CD4-positive, CD25-positive, alpha-beta regulatory T cell (primary cell): ENCODE results near the gene ZBTB4. TPM values are rescaled to one million over a fixed set of nuclear protein-coding genes. Genes with fewer than 3 reads are reported as not detected.
"Not testable (repeated sequence)": the region's sequence is repeated elsewhere in the genome, so short reads cannot be mapped to it uniquely, and the experiment has no call there.

Source experiments
- ATAC-seq, 2 donors: fragments of 150-1000 bp; cut with Tn5 transposase; one replicate each; pipeline ENCODE4 v1.10.0; 2021; ENCODE audit warnings: low read depth in 2 of 2, moderate number of reproducible peaks in 2 of 2, moderate library complexity in 1 of 2
- DNase-seq, 3 donors: peaks; one replicate each; pipeline versions ENCODE4 v3.0.0 to v3.0.0-alpha.2; 2012 to 2022; ENCODE audit warnings: mixed read lengths in 1 of 3
- H3K27ac ChIP-seq: one replicate; pipeline ENCODE4 v1.7.0; 2013; ENCODE audit warnings: mild to moderate bottlenecking, low read length; ENCODE audit not compliant: insufficient read depth, poor library complexity, severe bottlenecking
- H3K27me3 ChIP-seq: one replicate; pipeline ENCODE4 v1.7.0; 2013; ENCODE audit warnings: low read length; ENCODE audit not compliant: control insufficient read depth, insufficient read depth
- H3K36me3 ChIP-seq: one replicate; pipeline ENCODE4 v1.7.0; 2013; ENCODE audit warnings: mild to moderate bottlenecking, low read length, moderate library complexity; ENCODE audit not compliant: control insufficient read depth, insufficient read depth
- H3K4me1 ChIP-seq: 2 replicates; pipeline ENCODE4 v1.7.0; 2013; ENCODE audit warnings: mild to moderate bottlenecking, low read length; ENCODE audit not compliant: insufficient read depth, control insufficient read depth, poor library complexity, severe bottlenecking
- H3K4me3 ChIP-seq: one replicate; pipeline ENCODE4 v1.7.0; 2013; ENCODE audit warnings: low read depth, mild to moderate bottlenecking, low read length, moderate library complexity
- H3K9me3 ChIP-seq, 2 experiments: 1 replicate in 1 of 2; 2 replicates in 1 of 2; pipeline ENCODE4 v1.7.0; 2013; ENCODE audit warnings: low read length in 2 of 2, mild to moderate bottlenecking in 1 of 2, moderate library complexity in 1 of 2; ENCODE audit not compliant: control insufficient read depth in 2 of 2
- H3K27ac Mint-ChIP-seq, 3 donors: one replicate each; pipeline ENCODE4 v1.8.0; 2020 to 2022; ENCODE audit warnings: mild to moderate bottlenecking in 3 of 3, mixed read lengths in 3 of 3, moderate library complexity in 2 of 3
- H3K27me3 Mint-ChIP-seq: one replicate; pipeline ENCODE4 v1.8.0; 2022; ENCODE audit warnings: mild to moderate bottlenecking, mixed read lengths
- H3K36me3 Mint-ChIP-seq: one replicate; pipeline ENCODE4 v1.8.0; 2020; ENCODE audit warnings: mixed read lengths
- H3K4me1 Mint-ChIP-seq, 4 donors: one replicate each; pipeline ENCODE4 v1.8.0; 2020 to 2022; ENCODE audit warnings: mixed read lengths in 4 of 4, mild to moderate bottlenecking in 1 of 4
- H3K4me3 Mint-ChIP-seq, 4 donors: one replicate each; pipeline ENCODE4 v1.8.0; 2020 to 2022; ENCODE audit warnings: mild to moderate bottlenecking in 4 of 4, mixed read lengths in 4 of 4, moderate library complexity in 3 of 4
- H3K9me3 Mint-ChIP-seq, 7 donors: one replicate each; pipeline ENCODE4 v1.8.0; 2020 to 2022; ENCODE audit warnings: mixed read lengths in 7 of 7, mild to moderate bottlenecking in 3 of 7, moderate library complexity in 2 of 7
- polyA plus RNA-seq, 4 donors: library from polyadenylated mRNA; unstranded; fragments of 300-500 nt; fragmentation: Illumina TruSeq; gene quantifications; one replicate each; pipeline ENCODE4 v1.2.3, GENCODE V29; 2021
- total RNA-seq: library from RNA; stranded (reverse); gene quantifications from one replicate; pipeline ENCODE4 v1.2.3, GENCODE V29; 2022

ZBTB4 gene
- total and polyA plus RNA-seq, 5 donors from 2014 or later: 8.3 to 53.5 (median 11.5) TPM

DNA sequence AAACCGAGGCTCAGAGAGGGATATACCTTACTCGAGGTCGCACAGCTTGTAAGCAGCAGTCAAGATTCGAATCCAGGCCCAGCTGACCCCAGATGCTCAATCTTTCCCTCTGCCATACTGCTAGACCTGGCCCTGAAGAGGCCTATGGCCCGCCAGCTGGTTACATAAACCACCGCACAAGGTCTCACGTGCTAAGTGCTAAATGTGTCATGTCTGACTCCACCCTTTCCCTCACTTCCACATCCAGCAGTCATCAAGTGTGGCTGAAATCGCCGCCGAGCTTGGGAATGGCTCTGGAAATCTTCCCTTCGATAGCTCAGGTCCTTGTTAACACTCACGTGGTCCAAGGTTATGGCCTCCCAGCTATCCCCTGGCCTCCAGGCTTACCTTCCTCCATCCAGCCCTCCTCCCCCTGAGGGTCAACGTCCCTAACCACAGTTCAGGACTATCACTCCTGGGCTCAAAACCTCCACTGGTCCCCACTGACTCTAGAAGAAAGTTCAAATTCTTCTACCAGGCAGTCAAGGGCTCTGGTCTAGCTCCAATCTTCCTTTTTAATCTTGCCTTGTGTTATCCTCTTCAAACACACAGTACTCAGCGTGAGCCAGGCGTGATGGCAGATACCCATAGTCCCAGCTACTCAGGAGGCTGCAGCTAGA lies 3.5 kb downstream of the ZBTB4 start:
- Mint-ChIP-seq H3K4me1 (peaks cover 6 to 74% (median 43%) of the 10 kb centered on the region in 4 donors), H3K9me3 (no peaks in the 10 kb centered on the region), H3K27me3 (peaks cover 4% of the 10 kb centered on the region), H3K4me3 (peak overlapping the region in 3 of 4 donors; percentile 93 to 97 (median 96)), H3K36me3 (peaks cover 5% of the 10 kb centered on the region), H3K27ac (peak overlapping the region; percentile 0 to 60 (median 57))
- Histone ChIP-seq H3K4me1 (peaks cover 31% of the 10 kb centered on the region), H3K27me3 (no peaks in the 10 kb centered on the region), H3K4me3 (no peak overlapping the region), H3K9me3 (no peaks in the 10 kb centered on the region), H3K36me3 (no peaks in the 10 kb centered on the region), H3K27ac (no peak overlapping the region)
- DNase-seq (no peak), ATAC-seq (no peak)

DNA sequence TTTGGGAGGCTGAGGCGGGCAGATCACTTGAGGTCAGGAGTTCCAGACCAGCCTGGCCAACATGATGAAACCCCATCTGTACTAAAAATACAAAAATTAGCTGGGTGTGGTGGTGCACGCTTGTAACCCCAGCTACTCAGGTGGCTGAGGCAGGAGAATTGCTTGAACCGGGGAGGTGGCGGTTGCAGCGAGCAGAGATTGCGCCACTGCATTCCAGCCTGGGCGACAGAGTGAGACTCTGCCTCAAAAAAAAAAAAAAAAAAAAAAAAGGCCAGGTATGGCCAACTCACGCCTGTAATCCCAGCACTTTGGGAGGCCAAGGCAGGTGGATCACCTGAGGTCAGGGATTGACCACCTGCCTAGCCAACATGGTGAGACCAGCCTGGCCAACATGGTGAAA lies 4.7 kb downstream of the ZBTB4 start:
- DNase-seq, H3K27me3 Mint-ChIP-seq, H3K36me3 Mint-ChIP-seq, H3K9me3 Mint-ChIP-seq, H3K4me3 Mint-ChIP-seq, H3K9me3 ChIP-seq, ATAC-seq, H3K27ac ChIP-seq, H3K4me3 ChIP-seq, H3K27me3 ChIP-seq, H3K36me3 ChIP-seq: not testable (repeated sequence)
- Mint-ChIP-seq H3K4me1 (peaks cover 6 to 69% (median 39%) of the 10 kb centered on the region in 4 donors), H3K27ac (peak overlapping the region in 1 of 3 donors; percentile 14)
- H3K4me1 ChIP-seq: peaks cover 23% of the 10 kb centered on the region

DNA sequence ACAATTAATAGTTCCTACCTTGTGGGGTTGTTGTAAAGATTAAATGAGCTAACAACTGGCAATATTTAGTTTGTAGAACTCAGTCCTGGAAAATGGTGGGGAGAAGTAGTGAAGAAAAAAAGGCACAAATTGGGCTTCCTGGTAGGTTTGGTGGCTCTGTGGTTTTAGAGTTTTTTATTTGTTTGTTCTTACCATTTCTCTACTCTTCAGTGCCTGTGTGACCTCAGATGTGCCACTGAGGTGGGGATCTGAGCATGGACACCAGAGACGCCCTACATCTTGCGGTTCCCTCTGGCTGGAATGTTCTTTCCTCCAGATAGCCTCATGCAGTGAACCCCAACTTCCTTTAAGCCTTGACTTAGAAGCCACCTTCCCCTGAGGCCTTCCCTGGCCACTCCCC lies 7.7 kb downstream of the ZBTB4 start:
- H3K36me3 ChIP-seq: peaks cover 14% of the 10 kb centered on the region
- ATAC-seq (no peak), DNase-seq (no peak)
- Mint-ChIP-seq H3K4me3 (peak overlapping the region in 3 of 4 donors; percentile 12 to 54 (median 21)), H3K9me3 (no peaks in the 10 kb centered on the region), H3K27ac (peak overlapping the region in 2 of 3 donors; percentile 31 to 61), H3K27me3 (peaks cover 4% of the 10 kb centered on the region), H3K36me3 (peaks cover 7% of the 10 kb centered on the region), H3K4me1 (peaks cover 0 to 59% (median 24%) of the 10 kb centered on the region in 4 donors)
- no peak overlapping the region for H3K4me3 ChIP-seq
- H3K4me1 ChIP-seq: peaks cover 1% of the 10 kb centered on the region
- H3K27ac ChIP-seq: no peak overlapping the region
- no peaks in the 10 kb centered on the region for H3K27me3 ChIP-seq
- no peaks in the 10 kb centered on the region for H3K9me3 ChIP-seq

DNA sequence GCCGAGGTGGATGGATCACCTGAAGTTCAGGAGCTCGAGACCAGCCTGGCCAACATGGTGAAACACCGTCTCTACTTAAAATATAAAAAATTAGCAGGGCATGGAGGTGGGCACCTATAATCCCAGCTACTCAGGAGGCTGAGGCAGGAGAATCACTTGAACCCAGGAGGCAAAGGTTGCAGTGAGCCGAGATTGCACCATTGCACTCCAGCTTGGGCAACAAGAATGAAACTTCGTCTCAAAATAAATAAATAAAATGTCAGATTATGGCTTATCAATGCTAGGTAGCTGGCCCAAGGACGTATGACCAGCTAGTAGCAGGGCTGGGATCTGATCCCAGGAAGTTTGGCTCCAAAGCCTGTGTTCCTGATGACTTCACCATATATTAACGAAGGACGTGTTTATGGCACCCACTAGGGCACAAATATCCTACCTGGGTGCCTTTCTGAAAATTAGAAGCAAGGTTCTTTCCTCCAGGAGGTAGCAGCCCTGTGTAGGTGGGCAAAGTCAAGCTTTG lies 8.9 kb downstream of the ZBTB4 start:
- not testable (repeated sequence) for H3K4me3 ChIP-seq, ATAC-seq, H3K4me3 Mint-ChIP-seq, H3K27me3 Mint-ChIP-seq, DNase-seq, H3K9me3 Mint-ChIP-seq, H3K27me3 ChIP-seq, H3K27ac ChIP-seq, H3K9me3 ChIP-seq, H3K27ac Mint-ChIP-seq, H3K4me1 ChIP-seq, H3K36me3 Mint-ChIP-seq
- peaks cover 24% of the 10 kb centered on the region for H3K36me3 ChIP-seq
- H3K4me1 Mint-ChIP-seq: peaks cover 0 to 51% (median 13%) of the 10 kb centered on the region in 4 donors

DNA sequence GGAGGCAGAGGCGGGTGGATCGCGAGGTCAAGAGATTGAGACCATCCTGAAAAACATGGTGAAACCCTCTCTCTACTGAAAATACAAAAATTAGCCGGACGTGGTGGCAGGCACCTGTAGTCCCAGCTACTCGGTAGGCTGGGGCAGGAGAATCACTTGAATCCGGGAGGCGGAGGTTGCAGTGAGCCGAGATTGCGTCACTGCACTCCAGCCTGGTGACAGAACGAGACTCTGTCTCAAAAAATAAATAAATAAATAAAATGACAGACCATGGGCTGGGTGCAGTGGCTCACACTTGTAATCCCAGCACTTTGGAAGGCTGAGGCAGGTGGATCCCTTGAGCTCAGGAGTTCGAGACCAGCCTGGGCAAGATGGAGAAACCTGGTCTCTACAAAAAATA lies 9.6 kb downstream of the ZBTB4 start:
- ATAC-seq, H3K9me3 ChIP-seq, H3K27ac Mint-ChIP-seq, H3K36me3 Mint-ChIP-seq, H3K4me3 ChIP-seq, H3K27me3 ChIP-seq, H3K4me1 ChIP-seq, H3K27ac ChIP-seq, H3K27me3 Mint-ChIP-seq, DNase-seq, H3K9me3 Mint-ChIP-seq, H3K4me3 Mint-ChIP-seq: not testable (repeated sequence)
- peaks cover 27% of the 10 kb centered on the region for H3K36me3 ChIP-seq
- peaks cover 0 to 47% (median 11%) of the 10 kb centered on the region in 4 donors for H3K4me1 Mint-ChIP-seq

DNA sequence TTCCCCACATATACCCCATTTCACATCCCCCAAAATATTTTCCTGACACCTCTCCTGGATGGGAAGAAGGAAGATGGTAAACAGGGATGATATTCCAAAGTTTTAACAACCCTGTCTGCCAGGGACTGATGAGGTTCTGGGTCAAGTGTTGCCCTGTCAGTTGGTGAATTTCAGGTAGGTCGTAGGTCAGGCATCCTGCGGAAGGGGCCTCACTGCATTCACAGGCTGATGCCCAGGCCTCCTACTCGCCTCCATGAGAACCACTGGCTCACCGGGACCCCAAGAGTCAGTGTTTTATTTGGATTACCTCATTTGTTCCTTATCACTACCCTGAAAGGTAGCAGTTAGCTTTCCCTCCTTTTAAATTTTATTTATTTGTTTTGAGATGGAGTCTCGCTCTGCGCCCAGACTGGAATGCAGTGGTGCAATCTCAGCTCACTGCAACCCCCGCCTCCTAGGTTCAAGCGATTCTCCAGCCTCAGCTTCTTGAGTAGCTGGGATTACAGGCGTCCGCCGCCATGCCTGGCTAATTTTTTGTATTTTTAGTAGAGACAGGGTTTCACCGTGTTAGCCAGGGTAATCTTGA lies 10.5 kb downstream of the ZBTB4 start:
- no peak overlapping the region for H3K27ac Mint-ChIP-seq
- no peaks in the 10 kb centered on the region for H3K4me1 ChIP-seq
- peaks cover 29% of the 10 kb centered on the region for H3K36me3 ChIP-seq
- no peak overlapping the region for H3K4me3 Mint-ChIP-seq
- H3K36me3 Mint-ChIP-seq: peaks cover 8% of the 10 kb centered on the region
- H3K4me3 ChIP-seq: no peak overlapping the region
- ATAC-seq (no peak), DNase-seq (no peak)
- peaks cover 4% of the 10 kb centered on the region for H3K27me3 Mint-ChIP-seq
- H3K27me3 ChIP-seq: no peaks in the 10 kb centered on the region
- no peaks in the 10 kb centered on the region for H3K9me3 ChIP-seq
- H3K9me3 Mint-ChIP-seq: no peaks in the 10 kb centered on the region
- no peak overlapping the region for H3K27ac ChIP-seq
- peaks cover 0 to 42% (median 11%) of the 10 kb centered on the region in 4 donors for H3K4me1 Mint-ChIP-seq

DNA sequence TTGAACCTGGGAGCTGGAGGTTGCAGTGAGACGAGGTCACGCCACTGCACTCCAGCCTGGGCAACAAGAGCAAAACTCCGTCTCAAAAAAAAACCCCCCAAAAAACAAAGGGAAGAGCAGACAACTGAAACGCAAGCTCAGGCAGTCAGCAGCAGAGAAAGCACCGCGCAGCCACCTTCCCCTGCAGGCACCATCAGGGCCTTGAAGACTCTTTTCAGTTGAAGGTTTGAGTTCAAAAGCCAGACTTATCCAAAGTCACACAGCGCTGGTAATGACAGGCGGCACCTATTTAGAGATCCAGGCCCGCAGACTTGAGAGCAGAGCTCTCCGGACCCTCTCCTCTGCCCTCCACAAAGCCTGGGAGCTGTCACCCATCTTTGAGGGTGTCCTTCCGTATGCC lies 11.1 kb downstream of the ZBTB4 start:
- ATAC-seq (no peak), DNase-seq (no peak)
- Mint-ChIP-seq H3K4me1 (peaks cover 0 to 37% (median 11%) of the 10 kb centered on the region in 4 donors), H3K27ac (no peak overlapping the region), H3K9me3 (no peaks in the 10 kb centered on the region), H3K36me3 (peaks cover 8% of the 10 kb centered on the region), H3K27me3 (peaks cover 4% of the 10 kb centered on the region), H3K4me3 (no peak overlapping the region)
- Histone ChIP-seq H3K4me3 (no peak overlapping the region), H3K4me1 (no peaks in the 10 kb centered on the region), H3K27ac (no peak overlapping the region), H3K9me3 (no peaks in the 10 kb centered on the region), H3K27me3 (no peaks in the 10 kb centered on the region), H3K36me3 (peaks cover 33% of the 10 kb centered on the region)

DNA sequence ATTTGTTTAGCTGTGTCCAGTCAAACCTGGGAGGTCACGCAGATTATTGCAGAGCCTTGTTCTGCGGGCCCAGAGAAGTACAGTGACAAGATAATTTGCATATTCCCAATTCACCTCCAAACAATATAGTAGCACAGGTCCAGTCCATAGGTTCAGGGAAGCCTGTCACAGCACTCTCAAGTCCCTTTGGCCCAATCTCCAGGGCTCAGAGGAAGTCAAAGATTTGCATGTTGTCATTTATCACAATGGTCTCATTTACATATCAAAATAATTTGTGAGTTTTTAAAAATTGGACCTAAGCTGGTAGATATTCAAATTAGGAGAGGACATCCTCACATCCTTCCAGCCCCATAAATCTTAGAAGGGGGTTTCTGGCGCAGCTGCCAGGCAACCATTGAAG lies 11.9 kb downstream of the ZBTB4 start:
- Histone ChIP-seq H3K27me3 (no peaks in the 10 kb centered on the region), H3K9me3 (no peaks in the 10 kb centered on the region), H3K4me1 (no peaks in the 10 kb centered on the region), H3K27ac (no peak overlapping the region), H3K4me3 (no peak overlapping the region), H3K36me3 (peaks cover 36% of the 10 kb centered on the region)
- no peaks in the 10 kb centered on the region for H3K9me3 Mint-ChIP-seq
- no peak overlapping the region for H3K27ac Mint-ChIP-seq
- peaks cover 8% of the 10 kb centered on the region for H3K36me3 Mint-ChIP-seq
- H3K4me3 Mint-ChIP-seq: no peak overlapping the region
- ATAC-seq (no peak), DNase-seq (no peak)
- peaks cover 4% of the 10 kb centered on the region for H3K27me3 Mint-ChIP-seq
- H3K4me1 Mint-ChIP-seq: peaks cover 0 to 36% (median 11%) of the 10 kb centered on the region in 4 donors
